ENCODE measurements around the gene DGCR2. TPM values are rescaled to one million over a fixed set of nuclear protein-coding genes. Genes with fewer than 3 reads are reported as not detected.
"Not testable (repeated sequence)": the region's sequence is repeated elsewhere in the genome, so short reads cannot be mapped to it uniquely, and the experiment has no call there.

The DGCR2 gene
- total RNA-seq, 4 donors from 2014 or later: 29.5 to 62.4 (median 30.5) TPM

DNA sequence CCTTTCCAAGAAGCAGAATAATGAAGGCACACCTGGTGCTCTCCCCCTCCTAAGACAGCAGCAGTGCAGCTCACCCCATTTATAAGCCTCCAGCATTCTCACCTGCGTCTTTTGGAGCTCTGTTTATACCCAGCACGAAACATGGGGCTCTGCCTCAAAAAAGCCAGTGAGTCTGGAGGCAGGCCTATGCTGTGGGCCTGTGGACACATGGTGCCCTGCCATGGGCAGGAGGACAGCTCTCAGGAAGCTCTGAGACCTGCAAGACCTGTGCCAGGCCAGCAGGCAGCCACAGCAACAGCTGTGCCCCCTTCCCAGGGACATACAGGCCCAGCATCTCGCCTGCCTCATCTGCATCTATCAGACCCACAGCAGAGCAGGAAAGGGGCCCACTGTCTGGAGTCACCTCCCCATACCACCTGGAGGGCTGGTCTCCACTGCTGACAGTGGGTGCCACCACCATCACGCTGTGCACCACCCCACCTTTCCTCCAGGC lies 64.2 kb downstream of the DGCR2 start:
- no peak for TF ChIP-seq CTCF (IDR thresholded peaks at IDR 0.05)
- ATAC-seq (ENCODE audit: low FRiP score): no peak
- no peak for DNase-seq (ENCODE audit: low spot score)

DNA sequence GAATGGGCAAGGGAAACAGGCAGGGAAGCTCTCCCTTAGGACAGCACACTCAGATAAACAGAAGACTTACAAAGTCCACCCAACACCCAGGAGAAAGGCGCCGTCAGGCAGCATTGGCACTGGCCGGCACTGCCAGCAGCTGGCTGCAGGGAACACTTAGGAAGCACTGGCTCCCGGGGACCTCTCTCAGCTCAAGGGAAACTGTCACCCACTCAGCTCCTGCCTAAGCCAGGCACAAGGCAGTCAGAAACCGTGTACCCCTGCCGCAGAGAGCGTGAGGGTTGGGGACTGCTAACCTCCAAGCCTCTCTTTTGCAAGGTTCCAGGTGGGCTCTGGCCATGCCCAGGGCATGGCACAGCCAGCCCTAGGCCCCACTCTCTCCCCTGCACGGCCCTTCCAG lies 64.7 kb downstream of the DGCR2 start:
- no peak for TF ChIP-seq CTCF (IDR thresholded peaks at IDR 0.05)
- ATAC-seq (ENCODE audit: low FRiP score): no peak
- DNase-seq (ENCODE audit: low spot score): no peak

DNA sequence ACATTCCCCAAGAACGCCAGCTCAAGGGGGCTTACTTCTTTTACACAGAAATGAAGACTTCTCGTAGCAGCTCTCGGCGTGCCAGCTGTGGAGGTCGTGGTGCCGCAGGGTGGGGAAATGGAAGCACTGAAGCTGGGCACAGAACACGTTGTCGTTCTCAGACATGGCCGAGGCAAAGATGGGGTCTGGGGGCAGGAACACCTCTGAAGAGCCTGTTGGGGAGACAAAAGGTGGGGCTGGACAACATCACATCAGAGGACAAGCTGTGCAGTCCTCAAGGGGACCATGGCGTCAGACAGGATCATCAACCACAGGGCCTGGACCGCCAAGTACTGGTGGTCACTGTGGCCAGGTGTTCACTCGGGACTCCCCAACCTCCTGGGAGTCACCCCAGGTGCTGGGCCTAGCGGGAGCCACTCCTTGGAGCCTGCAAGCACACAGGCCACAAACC lies 65.2 kb downstream of the DGCR2 start:
- DNase-seq (ENCODE audit: low spot score): no peak
- TF ChIP-seq CTCF (IDR thresholded peaks at IDR 0.05): no peak

DNA sequence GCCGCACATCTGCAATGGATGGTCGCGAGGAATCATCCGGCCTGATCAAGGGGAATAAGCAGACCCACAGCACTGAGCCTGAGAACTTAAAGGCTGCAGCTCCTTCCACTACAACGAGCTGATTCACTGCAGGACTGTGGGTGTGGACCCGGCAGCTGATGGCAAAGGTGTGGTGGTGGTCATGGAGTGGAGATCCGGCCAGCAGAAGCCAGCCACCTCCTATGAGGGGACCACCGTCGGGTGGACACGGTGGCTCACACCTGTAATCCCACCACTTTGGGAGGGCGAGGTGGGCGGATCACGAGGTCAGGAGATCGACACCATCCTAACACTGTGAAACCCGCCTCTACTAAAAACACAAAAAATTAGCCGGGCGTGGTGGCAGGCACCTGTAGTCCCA lies 66.4 kb downstream of the DGCR2 start:
- no peak for ATAC-seq (ENCODE audit: low FRiP score)

More for the DNA sequence above, 65.2 kb downstream of the DGCR2 start:
- ATAC-seq (ENCODE audit: low FRiP score): no peak

GRCh38 chr22:19052941-19053541 lies 69.2 kb downstream of the DGCR2 start:
- no peak for DNase-seq (ENCODE audit: low spot score)
- no peak for TF ChIP-seq CTCF (IDR thresholded peaks at IDR 0.05)
- ATAC-seq (ENCODE audit: low FRiP score): no peak

More for the DNA sequence above, 66.4 kb downstream of the DGCR2 start:
- no peak for TF ChIP-seq CTCF (IDR thresholded peaks at IDR 0.05)
- DNase-seq (ENCODE audit: low spot score): no peak

- DNase-seq (ENCODE audit: low spot score) (no peak), ATAC-seq (ENCODE audit: low FRiP score) (no peak)
- TF ChIP-seq CTCF (IDR thresholded peaks at IDR 0.05): no peak
Measured at GRCh38 chr22:19051381-19052072, 70.7 kb downstream of the DGCR2 start.

DNA sequence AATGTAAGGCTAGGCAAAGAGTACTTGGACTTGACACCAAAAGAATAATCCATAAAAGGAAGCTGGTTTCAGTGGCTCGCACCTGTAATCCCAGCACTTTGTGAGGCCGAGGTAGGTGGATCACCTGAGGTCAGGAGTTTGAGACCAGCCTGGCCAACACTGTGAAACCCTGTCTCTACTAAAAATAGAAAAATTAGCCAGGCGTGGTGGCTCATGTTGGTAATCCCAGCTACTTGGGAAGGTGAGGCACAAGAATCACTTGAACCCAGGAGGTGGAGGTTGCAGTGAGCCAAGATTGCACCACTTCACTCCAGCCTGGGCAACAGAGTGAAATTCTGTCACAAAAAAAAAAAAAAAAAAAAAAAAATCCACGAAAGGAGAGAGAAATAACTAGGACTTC lies 71.4 kb downstream of the DGCR2 start:
- ATAC-seq (ENCODE audit: low FRiP score); DNase-seq (ENCODE audit: low spot score): not testable (repeated sequence)

Data from omental fat pad (tissue), 4 donors.